Heart left ventricle (tissue), 16 donors: ENCODE measurements around the gene KLHL13. TPM values are rescaled to one million over a fixed set of nuclear protein-coding genes. Genes with fewer than 3 reads are reported as not detected.

ENCODE experiments used
- ATAC-seq, 4 donors: fragments of 200-7000 bp; cut with Tn5 transposase; one replicate each; pipeline ENCODE4 v1.9.1; 2020 to 2022; ENCODE audit warnings: moderate library complexity in 4 of 4, mild to moderate bottlenecking in 3 of 4, moderate number of reproducible peaks in 1 of 4
- DNase-seq, 5 donors: peaks; one replicate each; pipeline ENCODE4 v3.0.0-alpha.2; 2020
- H3K27ac ChIP-seq, 12 donors: fragments of 200-600 bp; sonication (generic) in 4 of 12; one replicate each; pipeline versions ENCODE4 v1.5.0 to v1.8.0; 2016 to 2022; ENCODE audit warnings: mild to moderate bottlenecking in 2 of 12
- H3K27me3 ChIP-seq, 9 donors: fragments of 200-600 bp; sonication (generic) in 2 of 9; one replicate each; pipeline versions ENCODE4 v1.5.1 to v1.8.0; 2016 to 2022; ENCODE audit warnings: mild to moderate bottlenecking in 3 of 9
- H3K36me3 ChIP-seq, 9 donors: fragments of 200-600 bp; sonication (generic) in 2 of 9; one replicate each; pipeline versions ENCODE4 v1.5.0 to v1.8.0; 2018 to 2022; ENCODE audit warnings: mild to moderate bottlenecking in 2 of 9
- H3K4me1 ChIP-seq, 12 donors: fragments of 200-600 bp; sonication (generic) in 4 of 12; one replicate each; pipeline versions ENCODE4 v1.5.0 to v1.8.0; 2016 to 2022; ENCODE audit warnings: mild to moderate bottlenecking in 3 of 12
- H3K4me3 ChIP-seq, 12 donors: fragments of 200-600 bp; sonication (generic) in 4 of 12; one replicate each; pipeline versions ENCODE4 v1.5.0 to v1.8.0; 2017 to 2022; ENCODE audit warnings: mild to moderate bottlenecking in 9 of 12, moderate library complexity in 4 of 12
- H3K9me3 ChIP-seq, 12 donors: fragments of 200-600 bp; sonication (generic) in 4 of 12; one replicate each; pipeline versions ENCODE4 v1.5.0 to v1.8.0; 2016 to 2022; ENCODE audit warnings: mild to moderate bottlenecking in 1 of 12
- POLR2A ChIP-seq, 2 donors: fragments of 450-650 bp; IDR thresholded peaks; one replicate each; pipeline ENCODE4 v1.6.1; 2017; ENCODE audit warnings: antibody characterized with exemption in 2 of 2, mild to moderate bottlenecking in 2 of 2, moderate library complexity in 2 of 2
- WGBS, 4 donors: extraction: QIAGEN DNeasy Blood & Tissue Kit in 2 of 4; methylation state at CpG; one replicate each; pipeline versions ENCODE4 v1.1.5 to v1.1.7; 2013 to 2018; 5-methylcytosine and 5-hydroxymethylcytosine counted together
- intact Hi-C, 10 donors: fragments of 100-400 bp; cut with DNase I; formaldehyde crosslinking; loops; one replicate each; pipeline versions ENCODE4 v1.11.1 to v1.14.2; 2022
- polyA plus RNA-seq, 2 donors: library from polyadenylated mRNA; stranded (reverse); fragments of 200-250 nt; gene quantifications; one replicate each; pipeline ENCODE4 v1.2.3, GENCODE V29; 2013
- total RNA-seq, 9 donors: library from RNA; depleted of rRNA in 2 of 9; stranded (reverse); fragments of >200 nt in 2 of 9; fragmentation: NEBNext Ultra II Directional in 3 of 9; extraction: Animal tissue kit (Norgen Biotek cat#: 25700) in 3 of 9; gene quantifications; one replicate each; pipeline versions ENCODE4 v1.1.0 to v1.2.4, GENCODE V29; 2016 to 2023
- TF ChIP-seq, protein P1 (sequence below), 12 donors: fragments of 200-600 bp; sonication (generic) in 4 of 12; IDR thresholded peaks; one replicate each; pipeline versions ENCODE4 v1.5.0 to v1.8.0; 2018 to 2022; ENCODE audit warnings: antibody characterized with exemption in 12 of 12, mild to moderate bottlenecking in 5 of 12
- donor health status: ischemic (EF 13 %, LVEDD 7.1; RV severe dilation, severe dysfunction).
- donor health status: healthy with polysubstance abuse.
- donor health status: DM: no; HTN: yes; CAD: no.
- donor health status: DM: no; HTN: no; CAD: no.
- donor health status: ischemic (EF 25% LVEDD 6.9; RV normal size, moderate dysfunction).
- donor health status: ischemic (EF 25% LVEDD 5.7; RV mildly dilated, moderate dysfunction).
- donor health status: healthy.
- donor health status: DM: yes; HTN: yes; CAD: no.
- donor health status: ischemic (EF 35%, LVEDD 5.7; RV mildly dilated, moderate dysfunction).
- donor health status: nonischemic (EF 11% LVEDD 7.7; RV severe dilation, severe dysfunction).
- donor health status: DM: yes; HTN: yes; CAD: no.
- donor health status: PGD.
- donor health status: ischemic (EF 29% LVEDD 5.4; RV normal size, mild dysfunction).
- donor health status: nonischemic (EF 23%, LVEDD 6.1; RV moderate dilation, normal function).

Gene KLHL13
- total and polyA plus RNA-seq, 11 donors, result 3.4 to 14.2 (median 7.7) TPM

DNA sequence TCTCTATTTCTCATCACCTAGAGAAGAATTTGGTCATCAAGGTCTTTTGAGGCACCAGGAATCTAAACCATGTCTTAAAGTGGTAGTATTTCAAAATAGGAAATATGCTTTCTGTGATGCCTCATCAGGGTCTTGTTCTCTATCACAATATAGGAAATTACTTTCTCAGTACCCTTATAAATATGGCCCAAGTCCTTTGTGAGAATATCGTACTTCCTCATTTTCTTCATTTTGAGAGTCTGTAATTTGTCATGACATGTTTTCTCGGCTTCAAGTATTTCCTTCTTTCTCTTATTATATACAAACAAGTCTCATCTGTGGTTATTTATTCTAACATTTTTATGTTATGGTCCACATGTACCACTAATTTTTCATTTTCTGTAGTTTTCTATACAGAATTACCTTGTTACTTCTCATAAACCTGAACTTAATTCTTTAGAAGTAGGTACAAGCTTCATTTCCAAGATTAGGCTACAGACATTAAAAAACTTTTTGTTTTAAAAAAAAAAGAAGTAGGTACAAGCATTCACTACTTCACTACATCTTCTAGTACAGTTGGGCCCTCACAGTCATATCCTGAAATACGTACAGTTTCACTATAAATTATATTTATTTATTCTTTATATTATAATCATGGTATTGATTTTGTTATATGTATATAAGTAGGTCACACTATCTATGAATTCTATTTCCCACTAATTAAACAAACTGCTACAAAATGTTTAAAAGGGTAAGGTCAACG is 54.4 kb downstream of the KLHL13 start:
- ATAC-seq (no peak), DNase-seq (no peak)
- H3K27ac ChIP-seq, result no peak overlapping the region
- WGBS, 4 donors, result 61 to 87% (median 79%) methylated on average over 4 of the region's 4 CpGs
- H3K4me1 ChIP-seq, result peaks cover 0 to 4% (median 0%) of the 10 kb centered on the region in 12 donors
- intact Hi-C loops, result no loop called here
- no peaks in the 10 kb centered on the region for H3K27me3 ChIP-seq
- H3K36me3 ChIP-seq, result no peaks in the 10 kb centered on the region
- no peaks in the 10 kb centered on the region for H3K9me3 ChIP-seq
- no peak overlapping the region for H3K4me3 ChIP-seq
- TF ChIP-seq, protein P1, sequence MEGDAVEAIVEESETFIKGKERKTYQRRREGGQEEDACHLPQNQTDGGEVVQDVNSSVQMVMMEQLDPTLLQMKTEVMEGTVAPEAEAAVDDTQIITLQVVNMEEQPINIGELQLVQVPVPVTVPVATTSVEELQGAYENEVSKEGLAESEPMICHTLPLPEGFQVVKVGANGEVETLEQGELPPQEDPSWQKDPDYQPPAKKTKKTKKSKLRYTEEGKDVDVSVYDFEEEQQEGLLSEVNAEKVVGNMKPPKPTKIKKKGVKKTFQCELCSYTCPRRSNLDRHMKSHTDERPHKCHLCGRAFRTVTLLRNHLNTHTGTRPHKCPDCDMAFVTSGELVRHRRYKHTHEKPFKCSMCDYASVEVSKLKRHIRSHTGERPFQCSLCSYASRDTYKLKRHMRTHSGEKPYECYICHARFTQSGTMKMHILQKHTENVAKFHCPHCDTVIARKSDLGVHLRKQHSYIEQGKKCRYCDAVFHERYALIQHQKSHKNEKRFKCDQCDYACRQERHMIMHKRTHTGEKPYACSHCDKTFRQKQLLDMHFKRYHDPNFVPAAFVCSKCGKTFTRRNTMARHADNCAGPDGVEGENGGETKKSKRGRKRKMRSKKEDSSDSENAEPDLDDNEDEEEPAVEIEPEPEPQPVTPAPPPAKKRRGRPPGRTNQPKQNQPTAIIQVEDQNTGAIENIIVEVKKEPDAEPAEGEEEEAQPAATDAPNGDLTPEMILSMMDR (IDR thresholded peaks at IDR 0.05), result no peak
- TF ChIP-seq POLR2A (IDR thresholded peaks at IDR 0.05), result no peak

DNA sequence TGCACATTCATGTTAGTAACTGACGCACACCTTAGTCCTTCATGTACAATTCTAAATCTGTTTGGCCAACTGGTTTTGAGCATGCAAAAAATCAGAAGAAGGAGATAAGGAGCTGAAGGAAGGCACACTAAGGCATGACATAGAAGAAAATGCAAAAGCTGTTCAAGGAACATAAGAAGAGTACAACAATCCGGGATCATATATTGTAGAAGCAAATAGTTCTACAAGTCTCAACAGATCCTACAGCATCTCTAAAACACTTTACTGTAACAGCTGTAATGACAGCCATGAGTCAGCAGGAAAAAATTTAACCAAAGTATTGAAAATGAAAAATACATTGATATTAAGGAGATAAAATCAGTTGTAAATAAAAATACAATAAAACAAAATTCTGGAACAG is 57.7 kb downstream of the KLHL13 start:
- intact Hi-C loops, result no loop called here
- Histone ChIP-seq H3K27ac (no peak overlapping the region), H3K4me3 (no peak overlapping the region), H3K27me3 (no peaks in the 10 kb centered on the region), H3K4me1 (no peaks in the 10 kb centered on the region), H3K36me3 (no peaks in the 10 kb centered on the region), H3K9me3 (peaks cover 0 to 7% (median 0%) of the 10 kb centered on the region in 12 donors)
- ATAC-seq (no peak), DNase-seq (no peak)
- 89 to 94% (median 93%) methylated on average over 2 of the region's 2 CpGs for WGBS, 4 donors
- TF ChIP-seq POLR2A (IDR thresholded peaks at IDR 0.05), result no peak
- TF ChIP-seq, protein P1 (IDR thresholded peaks at IDR 0.05), result no peak

DNA sequence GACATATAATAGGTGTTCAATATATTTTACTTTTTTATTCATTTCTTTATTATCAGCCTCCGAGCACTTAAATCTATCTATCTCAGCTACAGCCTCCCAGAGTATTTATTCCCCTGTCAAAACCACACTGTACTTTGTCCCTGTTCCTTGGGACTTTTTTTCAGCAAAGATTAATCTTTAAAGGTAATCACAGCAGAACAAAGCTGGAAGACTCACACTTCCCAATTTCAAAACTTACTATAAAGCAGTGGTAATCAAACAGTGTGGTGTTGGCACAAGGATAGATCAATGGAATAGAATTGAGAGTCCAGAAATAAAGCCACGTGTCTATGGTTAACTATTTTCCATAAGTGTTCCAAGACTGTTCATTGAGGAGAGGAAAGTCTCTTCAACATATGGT is 59.7 kb downstream of the KLHL13 start:
- WGBS, 4 donors, result 60 to 91% (median 75%) methylated on average over 2 of the region's 2 CpGs
- Histone ChIP-seq H3K4me3 (no peak overlapping the region), H3K9me3 (peaks cover 0 to 7% (median 0%) of the 10 kb centered on the region in 12 donors), H3K4me1 (no peaks in the 10 kb centered on the region), H3K27me3 (no peaks in the 10 kb centered on the region), H3K27ac (no peak overlapping the region), H3K36me3 (no peaks in the 10 kb centered on the region)
- TF ChIP-seq POLR2A (IDR thresholded peaks at IDR 0.05), result no peak
- TF ChIP-seq, protein P1 (IDR thresholded peaks at IDR 0.05), result no peak
- ATAC-seq (no peak), DNase-seq (no peak)
- intact Hi-C loops, result no loop called here

DNA sequence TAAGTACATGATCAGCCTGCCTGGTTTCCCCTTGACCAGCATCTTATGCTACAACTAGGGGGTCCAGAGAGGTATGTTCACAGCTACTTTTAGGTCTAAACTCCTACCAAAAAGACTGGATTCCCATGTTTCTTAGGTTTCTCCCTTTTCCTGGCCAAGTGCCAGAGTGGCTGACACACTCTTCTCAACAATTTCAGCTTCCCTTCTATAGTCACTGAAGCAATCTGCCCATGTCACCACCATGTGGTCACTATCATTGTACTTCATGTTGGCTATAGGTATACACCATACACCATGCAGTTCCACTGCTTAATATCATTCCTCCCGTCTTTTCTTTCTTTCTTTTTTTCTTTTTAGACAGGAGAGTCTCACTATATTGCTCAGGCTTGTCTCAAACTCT is 66.9 kb downstream of the KLHL13 start:
- ATAC-seq, result no peak
- intact Hi-C loops, result no loop called here
- H3K4me1 ChIP-seq, result no peaks in the 10 kb centered on the region
- no peak for DNase-seq
- no peak overlapping the region for H3K27ac ChIP-seq
- H3K36me3 ChIP-seq, result no peaks in the 10 kb centered on the region
- WGBS, 4 donors, result 52 to 80% (median 63%) methylated on average over 1 of the region's 1 CpG
- H3K9me3 ChIP-seq, result peaks cover 0 to 3% (median 0%) of the 10 kb centered on the region in 12 donors
- H3K27me3 ChIP-seq, result no peaks in the 10 kb centered on the region
- TF ChIP-seq, protein P1 (IDR thresholded peaks at IDR 0.05), result no peak
- TF ChIP-seq POLR2A (IDR thresholded peaks at IDR 0.05), result no peak
- no peak overlapping the region for H3K4me3 ChIP-seq
